Retinal pigment epithelial cell (primary cell): ENCODE results near the gene SAC3D1.
"Not testable (repeated sequence)": the region's sequence is repeated elsewhere in the genome, so short reads cannot be mapped to it uniquely, and the experiment has no call there.

Experiments
- DNase-seq: peaks from one replicate; pipeline ENCODE4 v3.0.0-alpha.2; 2010; ENCODE audit warnings: low read depth
- H3K4me3 ChIP-seq: 2 replicates; pipeline ENCODE4 v1.5.1; 2011; ENCODE audit warnings: mild to moderate bottlenecking, low read length, control low read depth, moderate library complexity
- CTCF ChIP-seq: conservative IDR thresholded peaks from 2 replicates; pipeline ENCODE4 v1.5.1; 2011; ENCODE audit warnings: low read depth, low read length, control low read depth, inconsistent platforms

The SAC3D1 gene

DNA sequence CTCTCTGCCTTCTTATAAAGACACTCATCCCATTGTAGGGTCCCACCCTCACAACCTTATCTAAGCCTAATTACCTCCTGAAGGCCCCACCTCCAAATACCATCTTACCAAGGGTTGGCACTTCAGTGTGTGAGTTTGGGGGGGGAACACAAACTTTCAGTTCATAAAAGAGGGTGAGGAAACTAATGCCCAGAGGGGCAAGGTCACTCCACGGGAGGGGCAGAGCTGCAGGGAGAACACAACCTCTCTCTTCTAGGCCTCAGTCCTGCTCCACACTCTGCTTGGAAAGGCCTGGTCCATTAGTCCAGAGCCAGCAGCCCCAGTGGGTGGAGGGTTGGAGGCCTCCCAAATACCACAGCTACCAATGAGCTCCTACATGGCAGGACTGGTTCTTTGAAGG, 41.5 kb upstream of the SAC3D1 start:
- no peak for TF ChIP-seq CTCF
- no peak overlapping the region for H3K4me3 ChIP-seq
- no peak for DNase-seq

- no peak overlapping the region for H3K4me3 ChIP-seq
- no peak for DNase-seq
- TF ChIP-seq CTCF = no peak
Measured at GRCh38 chr11:65002706-65003105, 38.3 kb upstream of the SAC3D1 start.

- no peak overlapping the region for H3K4me3 ChIP-seq
- TF ChIP-seq CTCF = no peak
- DNase-seq = no peak
Measured at GRCh38 chr11:65003282-65003681, 37.7 kb upstream of the SAC3D1 start.

- not testable (repeated sequence) for DNase-seq, H3K4me3 ChIP-seq
Measured at GRCh38 chr11:65003968-65004367, 37.0 kb upstream of the SAC3D1 start.

DNA sequence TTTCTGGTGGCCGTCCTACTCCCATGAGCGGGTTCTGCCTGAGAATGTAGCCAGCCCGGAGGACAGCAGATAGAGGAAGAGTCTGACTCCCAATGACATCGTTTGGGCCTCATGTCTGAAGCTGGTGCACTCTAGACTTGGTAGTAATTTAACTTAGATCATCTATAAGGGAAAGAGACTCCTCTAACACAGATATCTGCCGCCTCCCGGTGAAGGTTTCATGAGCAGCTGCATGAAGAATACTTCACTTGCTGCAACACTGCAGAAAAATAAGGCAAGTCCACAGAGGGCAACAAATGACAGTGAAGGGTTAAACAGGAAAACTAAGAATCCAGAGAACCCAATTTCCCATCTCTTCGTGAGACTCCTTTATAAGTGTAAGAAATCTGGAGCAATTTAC, 33.0 kb upstream of the SAC3D1 start:
- H3K4me3 ChIP-seq = no peak overlapping the region
- DNase-seq = no peak
- no peak for TF ChIP-seq CTCF

GRCh38 chr11:65008873-65009272, 32.1 kb upstream of the SAC3D1 start:
- TF ChIP-seq CTCF = no peak
- no peak for DNase-seq

GRCh38 chr11:65013130-65013887, 27.7 kb upstream of the SAC3D1 start:
- H3K4me3 ChIP-seq = peak overlapping the region; percentile 80
- TF ChIP-seq CTCF = peak; percentile 81
- no peak for DNase-seq

More at GRCh38 chr11:65008873-65009272, 32.1 kb upstream of the SAC3D1 start:
- H3K4me3 ChIP-seq = no peak overlapping the region
